Endometrial microvascular endothelial cells (primary cell): ENCODE data around the gene BAIAP3. TPM values are rescaled to one million over a fixed set of nuclear protein-coding genes. Genes with fewer than 3 reads are reported as not detected.

ENCODE experiments used
- in situ Hi-C: cut with HindIII; loops from 2 replicates; pipeline ENCODE4 v1.10.0; 2017; ENCODE audit warnings: low sequenced_read_pairs, low pct_unique_long_range_greater_than_20kb; ENCODE audit errors: inconsistent ontology term
- total RNA-seq: library from RNA; depleted of rRNA; stranded (reverse); fragments of >200 nt; gene quantifications from one replicate; pipeline ENCODE4 v1.2.3, GENCODE V29; 2015; ENCODE audit errors: inconsistent ontology term

Gene BAIAP3
- total RNA-seq, 1 donor from 2014 or later: 0.74 TPM

DNA sequence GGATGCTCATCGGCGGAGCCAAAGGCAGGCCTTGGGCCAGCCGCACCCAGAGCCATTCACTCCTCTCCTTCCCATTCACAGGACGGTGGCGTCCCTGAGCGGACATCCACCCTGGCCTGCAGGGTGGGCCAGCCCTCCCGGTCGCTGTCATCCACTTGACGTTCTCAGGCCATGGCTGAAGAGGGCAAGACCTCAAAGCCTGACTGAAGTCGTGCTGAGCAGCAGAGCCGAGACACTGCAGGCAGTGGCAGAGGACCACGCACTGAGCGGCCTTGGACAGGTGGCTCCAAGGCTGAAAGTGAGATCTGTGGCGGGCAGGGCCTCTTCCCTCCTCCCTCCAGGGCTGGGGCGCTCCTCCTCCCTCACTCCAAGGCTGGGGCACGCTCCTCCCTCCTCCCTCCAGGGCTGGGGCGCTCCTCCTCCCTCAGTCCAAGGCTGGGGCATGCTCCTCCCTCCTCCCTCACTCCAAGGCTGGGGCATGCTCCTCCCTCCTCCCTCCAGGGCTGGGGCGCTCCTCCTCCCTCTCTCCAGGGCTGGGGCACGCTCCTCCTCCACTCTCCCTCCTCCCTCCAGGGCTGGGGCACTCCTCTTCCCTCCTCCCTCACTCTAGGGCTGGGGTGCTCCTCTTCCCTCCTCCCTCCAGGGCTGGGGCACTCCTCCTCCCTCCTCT, 42.4 kb downstream of the BAIAP3 start:
- in situ Hi-C loops: loop anchor here (25.0 kb wide), 1 partner anchor 111 kb away; the partner anchor contains the start of genes CLCN7, PTX4 and TELO2

DNA sequence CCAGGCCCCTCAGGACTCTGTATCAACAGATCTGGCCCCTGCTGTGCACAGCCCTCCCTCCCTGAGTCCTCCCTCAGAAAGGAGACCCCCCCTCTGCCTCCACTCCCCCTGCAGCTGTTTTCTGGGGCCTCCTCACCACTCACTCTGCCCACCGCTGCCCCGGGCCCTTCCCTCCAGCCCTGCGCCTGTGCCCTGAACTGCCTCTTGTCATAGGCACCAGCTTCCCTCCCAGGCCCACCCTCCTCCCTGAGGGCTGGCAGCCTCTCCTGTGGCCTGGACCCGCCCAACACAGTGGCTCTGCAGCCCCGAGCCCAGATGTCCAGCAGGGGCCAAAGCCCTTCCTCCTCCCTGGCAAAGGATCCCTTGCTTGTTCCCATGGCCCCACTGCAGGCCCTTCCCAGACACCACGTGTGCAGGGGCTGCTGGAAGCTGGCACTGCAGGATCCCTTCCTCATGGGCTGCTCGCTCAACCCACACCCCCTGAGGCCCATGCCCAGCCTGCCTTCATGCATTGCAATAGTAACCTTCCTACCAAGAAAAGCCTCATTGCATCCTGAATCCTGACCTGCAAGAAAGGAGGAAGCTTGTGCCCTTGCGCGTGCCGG, 44.1 kb downstream of the BAIAP3 start:
- in situ Hi-C loops: loop anchor here (25.0 kb wide), 1 partner anchor 110 kb away; the partner anchor contains the start of genes CLCN7, PTX4 and TELO2

DNA sequence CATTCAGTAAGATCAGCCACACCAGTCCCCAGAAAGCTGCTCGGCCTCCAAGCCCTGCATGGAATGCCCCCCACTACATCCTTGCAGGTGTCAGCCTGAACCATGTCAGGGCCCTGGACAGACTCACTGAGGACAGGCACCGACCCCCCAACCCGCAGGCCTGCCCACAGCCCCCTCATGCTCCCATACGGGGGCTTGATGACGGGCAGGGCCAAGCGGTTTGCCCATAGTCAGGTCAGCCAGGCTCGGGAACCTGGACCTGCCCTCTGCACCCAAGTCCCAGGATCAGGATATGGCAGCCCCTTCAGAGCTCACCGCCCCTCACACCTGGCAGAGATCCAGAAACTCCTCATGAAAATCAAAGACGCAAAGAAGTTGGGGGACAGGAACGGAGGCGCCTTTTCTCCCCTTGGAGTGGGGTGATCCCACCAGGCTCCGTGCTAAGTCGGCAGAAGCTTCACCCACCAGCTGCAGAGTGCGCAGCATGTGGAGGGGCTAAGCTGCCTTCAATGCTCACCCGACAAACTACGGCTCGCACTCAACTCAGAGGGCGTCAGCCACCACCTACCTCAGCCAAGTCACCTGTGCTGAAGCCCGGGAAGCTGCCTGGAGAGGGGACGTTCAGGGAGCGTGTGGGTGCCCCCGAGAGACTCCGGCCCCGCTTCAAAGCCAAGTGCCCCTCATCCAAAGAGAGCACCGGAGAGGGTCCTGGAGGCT, 44.8 kb downstream of the BAIAP3 start:
- in situ Hi-C loops: loop anchor here (25.0 kb wide), 1 partner anchor 109 kb away; the partner anchor contains the start of genes CLCN7, PTX4 and TELO2

DNA sequence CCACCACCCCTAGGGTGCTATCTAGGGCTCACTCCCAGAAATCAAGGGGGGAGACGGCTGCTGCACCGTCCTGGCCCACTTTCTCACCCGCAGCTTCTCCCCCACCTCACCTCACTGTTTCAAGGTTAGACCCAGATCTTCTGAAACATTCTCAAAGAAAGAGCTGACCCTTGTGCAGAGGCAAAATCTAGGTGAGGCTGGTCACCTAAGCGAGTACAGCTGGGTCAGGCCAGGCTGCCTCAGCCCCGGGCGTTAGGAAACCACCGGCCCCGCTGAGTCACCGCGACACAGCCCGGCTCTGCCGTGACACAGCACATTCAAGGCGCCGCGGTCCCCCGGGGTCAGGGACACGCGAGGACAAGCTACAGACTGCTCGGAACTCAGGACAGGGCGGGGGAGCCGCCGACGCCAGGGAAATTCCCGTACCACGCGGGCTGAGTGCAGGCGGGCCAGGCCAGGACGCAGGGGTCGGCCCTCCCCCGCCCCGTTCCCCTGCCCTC, 45.4 kb downstream of the BAIAP3 start:
- in situ Hi-C loops: loop anchor here (25.0 kb wide), 1 partner anchor 108 kb away; the partner anchor contains the start of genes CLCN7, PTX4 and TELO2

DNA sequence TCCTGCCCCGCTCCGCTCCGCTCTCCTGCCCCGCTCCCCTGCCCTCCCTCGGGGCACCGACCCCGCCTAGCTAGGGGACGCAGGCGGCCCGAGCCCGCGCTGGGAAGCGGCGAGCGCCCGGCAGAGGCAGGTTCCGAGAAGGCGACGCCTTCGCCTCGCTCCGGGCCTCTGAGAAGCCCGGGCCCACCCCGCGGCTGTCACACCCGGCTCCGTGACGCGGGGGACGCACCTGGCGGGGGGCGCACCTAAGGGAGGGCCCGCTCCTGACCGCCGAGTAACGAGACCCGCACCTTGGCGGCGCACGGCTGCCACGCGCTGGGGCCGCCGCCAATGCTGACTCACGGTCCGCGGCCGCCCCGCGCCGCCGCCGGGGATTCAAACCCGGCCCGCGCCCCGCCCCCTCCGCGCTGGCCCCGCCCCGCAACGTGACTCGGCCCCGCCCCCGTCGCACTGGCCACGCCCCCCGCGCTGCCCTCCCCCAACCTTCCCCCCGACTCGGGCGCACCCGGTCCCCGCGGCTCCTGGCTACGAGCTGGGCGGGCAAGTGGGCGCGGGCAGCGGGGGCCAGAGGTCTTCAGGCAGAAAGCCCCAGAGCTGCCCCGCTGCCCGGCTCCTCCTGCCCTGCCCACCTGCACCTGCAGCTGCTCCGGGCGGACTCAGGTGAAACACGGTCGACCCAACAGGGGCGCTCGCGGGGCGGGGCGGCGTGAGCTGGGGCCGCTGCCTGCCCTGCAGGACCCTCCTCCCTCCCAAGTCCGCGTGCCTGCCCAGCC, 46.0 kb downstream of the BAIAP3 start:
- in situ Hi-C loops: loop anchor here (25.0 kb wide), 1 partner anchor 108 kb away; the partner anchor contains the start of genes CLCN7, PTX4 and TELO2

DNA sequence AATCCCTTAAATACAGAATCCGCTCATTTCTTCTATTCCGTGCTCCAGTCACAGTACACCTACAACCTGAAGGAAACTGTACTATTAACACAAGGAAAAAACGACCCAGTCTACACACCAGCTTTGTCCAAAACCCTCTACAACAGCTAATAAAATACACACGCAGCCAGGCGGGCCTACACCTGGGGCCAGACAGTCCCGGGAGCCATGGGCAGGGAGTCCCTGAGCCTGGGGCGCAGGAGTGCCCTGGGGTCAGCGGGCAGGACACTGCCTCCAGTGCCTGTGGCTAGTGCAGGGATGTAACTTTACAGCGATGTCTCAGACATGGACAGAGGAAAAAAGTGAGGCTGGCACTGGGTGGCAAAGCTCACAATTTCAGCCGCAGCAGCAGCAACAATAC, 46.8 kb downstream of the BAIAP3 start:
- in situ Hi-C loops: loop anchor here (25.0 kb wide), 1 partner anchor 107 kb away; the partner anchor contains the start of genes CLCN7, PTX4 and TELO2

DNA sequence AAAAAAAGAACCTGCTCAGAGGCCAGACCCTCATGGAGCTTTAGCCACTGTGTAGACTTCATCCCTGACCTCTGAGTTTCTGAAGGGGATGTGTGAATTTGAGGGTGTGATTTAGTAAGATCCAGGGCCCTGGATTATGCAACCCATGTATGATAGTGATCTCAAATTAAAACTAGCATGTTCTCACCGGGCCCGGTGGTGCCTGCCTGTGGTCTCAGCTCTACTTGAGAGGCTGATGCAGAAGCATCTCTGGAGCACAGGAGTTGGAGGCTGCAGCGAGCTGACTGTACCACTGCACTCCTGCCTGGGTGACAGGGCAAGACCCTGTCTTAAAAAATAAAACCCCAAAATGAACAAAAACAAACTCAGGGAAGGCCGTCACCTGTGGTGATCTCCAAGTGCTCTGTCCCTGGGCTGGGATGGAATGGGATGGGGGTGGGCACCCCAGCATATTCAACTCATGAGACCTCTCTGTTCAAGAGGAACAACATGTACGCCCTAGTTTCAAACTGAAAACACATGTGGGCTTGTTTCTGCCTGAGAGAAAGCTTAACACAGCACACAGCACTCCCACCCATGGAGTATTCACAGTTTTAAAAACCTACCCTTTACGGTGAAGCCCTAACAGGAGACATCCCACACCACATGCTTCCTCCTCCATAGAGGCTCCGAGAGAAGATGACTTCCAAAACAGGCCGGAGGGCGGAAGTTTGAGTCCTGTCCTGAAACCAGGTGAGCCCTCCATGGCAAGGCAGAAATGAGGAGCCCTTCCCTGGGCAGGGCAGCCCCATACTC, 48.4 kb downstream of the BAIAP3 start:
- in situ Hi-C loops: loop anchor here (25.0 kb wide), 1 partner anchor 105 kb away; the partner anchor contains the start of genes CLCN7, PTX4 and TELO2

DNA sequence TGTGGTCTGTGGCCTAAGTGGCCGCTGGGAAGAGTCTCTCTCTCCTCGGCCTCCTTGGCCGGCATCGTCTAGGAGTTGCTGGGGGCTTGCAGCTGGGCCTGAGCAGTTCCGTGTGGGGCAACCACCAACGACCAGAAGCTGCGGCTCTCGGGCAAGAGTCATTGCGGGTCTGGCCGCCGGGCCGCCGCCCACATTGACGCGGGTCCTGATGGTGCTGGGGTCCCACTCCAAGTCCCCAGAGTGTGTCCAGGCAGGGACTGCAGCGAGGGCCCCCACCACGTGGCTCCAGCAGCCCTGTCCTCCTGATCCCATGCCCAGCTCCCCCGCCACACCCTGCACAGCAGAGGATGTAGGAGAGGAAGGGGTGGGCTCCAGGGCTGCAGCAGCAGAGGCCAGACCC, 50.1 kb downstream of the BAIAP3 start:
- in situ Hi-C loops: loop anchor here (25.0 kb wide), 1 partner anchor 104 kb away; the partner anchor contains the start of genes CLCN7, PTX4 and TELO2

DNA sequence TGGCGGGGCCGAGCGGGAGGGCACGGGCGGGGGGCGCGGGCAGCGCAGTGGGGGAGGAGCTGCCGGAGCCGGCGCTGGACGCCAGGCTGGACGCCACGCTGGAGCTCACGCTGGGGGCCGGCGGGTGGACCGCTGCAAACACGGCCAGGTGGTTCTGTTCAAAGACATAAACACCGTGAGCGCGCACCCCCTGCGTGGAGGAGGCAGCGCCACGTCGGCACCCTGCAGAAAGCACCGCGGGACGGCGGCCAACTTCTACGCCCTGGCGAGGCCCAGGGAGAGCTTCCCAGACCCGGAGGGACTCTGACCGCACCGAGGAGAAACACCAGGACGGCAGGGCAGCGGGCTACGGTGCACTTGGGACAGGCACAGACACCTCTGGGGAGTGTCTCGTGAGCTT, 51.8 kb downstream of the BAIAP3 start:
- in situ Hi-C loops: loop anchor here (25.0 kb wide), 1 partner anchor 102 kb away; the partner anchor contains the start of genes CLCN7, PTX4 and TELO2

DNA sequence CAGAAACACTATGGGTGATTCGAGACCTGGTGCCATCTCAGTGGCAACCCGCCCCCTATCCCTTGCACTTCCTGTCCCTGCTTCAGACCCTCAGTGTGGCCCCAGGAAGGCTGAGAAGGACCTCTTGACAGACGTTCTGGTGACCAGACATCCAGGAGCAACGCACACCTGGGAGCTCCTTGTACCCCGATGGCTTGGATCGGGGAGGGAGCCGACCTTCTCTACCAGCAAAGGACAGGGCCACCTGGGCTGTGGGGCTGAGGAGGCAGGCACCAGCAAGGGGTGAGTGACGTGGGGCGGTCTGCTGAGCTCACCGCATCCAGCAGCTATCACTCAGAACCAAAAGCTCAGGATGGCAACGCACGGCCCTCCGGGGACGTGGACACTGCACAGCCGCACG, 53.9 kb downstream of the BAIAP3 start:
- in situ Hi-C loops: loop anchor here (25.0 kb wide), 1 partner anchor 100 kb away; the partner anchor contains the start of genes CLCN7, PTX4 and TELO2

DNA sequence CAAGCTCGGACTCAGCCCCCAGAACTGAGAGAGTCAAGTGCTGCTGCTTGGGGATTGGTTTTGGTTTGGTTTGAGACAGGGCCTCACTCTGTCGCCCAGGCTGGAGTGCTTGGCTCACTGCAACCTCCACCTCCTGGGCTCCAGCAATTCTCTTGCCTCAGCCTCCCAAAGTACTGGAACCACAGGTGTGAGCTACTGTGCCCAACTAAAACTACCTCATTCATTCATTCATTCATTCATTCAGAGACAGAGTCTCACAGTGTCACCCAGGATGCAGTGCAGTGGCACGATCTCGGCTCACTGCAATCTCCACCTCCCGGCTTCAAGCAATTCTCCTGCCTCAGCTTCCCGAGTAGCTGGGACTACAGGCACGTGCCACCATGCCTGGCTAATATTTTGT, 56.3 kb downstream of the BAIAP3 start:
- in situ Hi-C loops: loop anchor here (25.0 kb wide), 1 partner anchor 98 kb away; the partner anchor contains the start of genes CLCN7, PTX4 and TELO2

DNA sequence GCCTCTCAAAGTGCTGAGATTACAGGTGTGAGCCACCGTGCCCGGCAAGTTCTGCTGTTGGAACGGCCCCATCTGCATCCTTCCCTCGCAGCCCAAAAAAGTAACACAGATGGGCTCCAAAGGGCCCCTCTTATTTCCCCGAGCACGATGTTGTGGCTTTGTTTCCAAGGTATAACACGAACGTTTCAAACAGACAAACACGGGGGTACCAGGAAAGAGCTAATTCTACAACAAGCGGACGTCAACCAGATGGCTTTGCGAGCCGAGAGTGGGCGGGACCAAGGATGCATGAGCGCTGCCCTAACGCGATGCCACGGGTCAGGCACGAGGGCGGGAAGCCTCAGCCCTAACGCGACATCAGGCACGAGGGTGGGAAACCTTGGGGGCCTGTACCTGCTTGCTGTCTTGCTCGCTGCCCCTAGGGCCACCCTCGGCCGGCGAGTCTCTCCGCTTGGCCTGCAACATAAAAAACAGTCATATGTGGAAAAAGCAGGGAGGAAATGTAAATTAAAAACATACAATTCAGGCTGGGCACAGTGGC, 56.9 kb downstream of the BAIAP3 start:
- in situ Hi-C loops: loop anchor here (25.0 kb wide), 1 partner anchor 97 kb away; the partner anchor contains the start of genes CLCN7, PTX4 and TELO2

DNA sequence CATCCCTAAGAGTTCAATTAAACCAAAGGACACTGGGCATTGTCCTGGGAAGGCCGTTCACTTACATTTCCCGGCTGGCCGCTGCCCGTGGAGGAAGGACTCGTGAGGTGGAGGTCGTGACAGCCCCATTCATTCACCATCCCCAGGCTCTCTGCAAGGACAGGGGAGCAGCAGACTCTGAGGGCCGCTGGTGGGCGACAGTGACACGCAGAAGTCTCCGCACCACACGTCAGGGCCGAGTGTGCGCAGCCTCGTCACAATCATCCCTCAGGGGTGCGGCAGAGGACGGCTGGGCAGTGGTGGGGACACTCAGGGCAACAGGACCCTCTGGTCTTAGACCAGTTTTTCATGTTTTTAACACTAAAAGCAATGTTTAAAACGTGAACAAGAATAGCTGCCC, 59.4 kb downstream of the BAIAP3 start:
- in situ Hi-C loops: loop anchor here (25.0 kb wide), 1 partner anchor 94 kb away; the partner anchor contains the start of genes CLCN7, PTX4 and TELO2

DNA sequence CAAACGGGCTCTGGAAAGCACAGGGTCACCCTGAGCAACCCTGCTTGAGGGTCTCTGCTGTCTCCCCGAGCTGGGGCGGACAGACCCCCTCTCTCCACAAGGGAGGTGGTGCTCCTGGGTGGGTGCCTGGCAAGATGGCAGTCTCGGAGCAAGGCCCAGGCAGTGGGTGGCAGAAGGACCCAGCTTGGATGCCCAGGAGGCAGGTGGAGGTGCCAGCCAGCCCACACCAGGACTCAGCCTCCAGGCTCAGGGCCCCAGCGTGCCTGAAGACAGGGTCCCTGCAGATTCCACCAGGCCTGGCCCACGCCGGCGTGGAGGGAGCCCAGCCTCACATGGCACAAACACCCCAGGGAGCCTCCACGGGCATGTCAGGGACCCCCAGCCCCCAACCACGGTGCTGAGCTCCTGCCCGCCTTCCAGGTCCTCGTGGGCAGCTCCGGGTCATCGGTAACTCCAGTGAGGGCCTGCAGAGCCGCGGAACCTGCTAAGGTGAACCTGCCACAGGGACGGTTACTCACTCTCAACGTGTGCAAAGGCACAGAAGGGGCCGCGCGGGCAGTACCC, 60.2 kb downstream of the BAIAP3 start:
- in situ Hi-C loops: loop anchor here (25.0 kb wide), 1 partner anchor 94 kb away; the partner anchor contains the start of genes CLCN7, PTX4 and TELO2

DNA sequence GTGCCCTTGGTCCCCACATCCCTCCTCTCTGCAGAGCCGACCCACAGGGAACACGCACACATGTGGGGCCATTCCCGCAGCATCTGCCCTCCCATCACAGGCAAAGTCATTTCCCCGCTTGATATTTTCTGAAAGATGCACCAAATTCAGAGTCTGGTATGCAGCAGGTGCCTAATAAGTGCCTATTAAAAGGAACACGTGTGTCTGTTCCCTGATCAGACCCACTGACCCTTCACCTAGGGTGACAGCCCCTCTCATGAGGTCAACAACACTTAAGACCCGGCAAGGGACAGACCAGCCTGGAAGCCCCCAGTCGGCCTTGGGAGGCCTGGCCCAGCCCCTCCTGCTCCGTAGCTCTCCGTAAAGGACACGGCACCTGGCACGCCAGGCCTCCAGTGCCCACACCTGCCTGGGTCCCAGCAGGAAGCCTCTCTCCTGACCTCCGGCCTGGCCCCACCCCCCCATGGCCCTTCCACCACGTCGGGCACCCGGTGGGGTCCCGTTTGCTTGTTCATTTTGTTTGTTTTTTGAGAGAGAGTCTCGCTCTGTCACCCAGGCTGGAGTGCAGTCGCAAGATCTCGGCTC, 61.0 kb downstream of the BAIAP3 start:
- in situ Hi-C loops: loop anchor here (25.0 kb wide), 1 partner anchor 93 kb away; the partner anchor contains the start of genes CLCN7, PTX4 and TELO2

DNA sequence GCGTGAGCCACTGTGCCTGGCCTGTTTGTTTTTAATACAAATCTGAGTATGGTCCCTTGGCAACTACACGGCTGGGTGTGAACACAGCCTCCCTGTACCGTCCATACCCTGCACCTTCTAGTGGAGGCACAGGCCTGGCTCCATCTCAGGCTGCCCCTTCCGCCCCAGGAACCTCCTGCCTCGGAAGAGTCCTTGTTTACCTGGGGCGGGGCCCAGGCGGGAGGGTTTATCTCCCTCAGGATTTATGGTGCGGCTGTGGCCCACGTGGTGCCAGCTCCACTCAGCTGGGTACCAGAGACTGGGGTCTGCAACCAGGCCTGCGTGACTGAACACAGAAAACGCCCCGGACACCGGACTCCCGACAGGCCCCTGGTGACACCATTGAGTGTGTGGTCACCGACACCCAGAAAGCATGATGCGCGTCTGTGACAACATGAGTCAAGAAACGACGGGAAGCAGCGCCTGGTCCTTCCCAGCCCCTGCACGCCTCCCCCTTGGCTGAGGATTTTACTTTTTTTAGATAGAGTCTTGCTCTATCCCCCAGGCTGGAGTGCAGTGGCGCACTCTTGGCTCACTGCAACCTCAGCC, 62.1 kb downstream of the BAIAP3 start:
- in situ Hi-C loops: loop anchor here (25.0 kb wide), 1 partner anchor 92 kb away; the partner anchor contains the start of genes CLCN7, PTX4 and TELO2
